IPS-18c (cell line): ENCODE measurements around the gene MYOM1.

Source experiments
- H3K4me3 ChIP-seq: 2 replicates; pipeline ENCODE4 v1.7.0; 2013; ENCODE audit warnings: low read depth, mild to moderate bottlenecking, low read length, moderate library complexity; ENCODE audit not compliant: insufficient read depth
- H3K9me3 ChIP-seq: one replicate; pipeline ENCODE4 v1.6.1; 2013; ENCODE audit warnings: mild to moderate bottlenecking, low read length, moderate library complexity; ENCODE audit not compliant: control insufficient read depth, insufficient read depth

MYOM1 gene

DNA sequence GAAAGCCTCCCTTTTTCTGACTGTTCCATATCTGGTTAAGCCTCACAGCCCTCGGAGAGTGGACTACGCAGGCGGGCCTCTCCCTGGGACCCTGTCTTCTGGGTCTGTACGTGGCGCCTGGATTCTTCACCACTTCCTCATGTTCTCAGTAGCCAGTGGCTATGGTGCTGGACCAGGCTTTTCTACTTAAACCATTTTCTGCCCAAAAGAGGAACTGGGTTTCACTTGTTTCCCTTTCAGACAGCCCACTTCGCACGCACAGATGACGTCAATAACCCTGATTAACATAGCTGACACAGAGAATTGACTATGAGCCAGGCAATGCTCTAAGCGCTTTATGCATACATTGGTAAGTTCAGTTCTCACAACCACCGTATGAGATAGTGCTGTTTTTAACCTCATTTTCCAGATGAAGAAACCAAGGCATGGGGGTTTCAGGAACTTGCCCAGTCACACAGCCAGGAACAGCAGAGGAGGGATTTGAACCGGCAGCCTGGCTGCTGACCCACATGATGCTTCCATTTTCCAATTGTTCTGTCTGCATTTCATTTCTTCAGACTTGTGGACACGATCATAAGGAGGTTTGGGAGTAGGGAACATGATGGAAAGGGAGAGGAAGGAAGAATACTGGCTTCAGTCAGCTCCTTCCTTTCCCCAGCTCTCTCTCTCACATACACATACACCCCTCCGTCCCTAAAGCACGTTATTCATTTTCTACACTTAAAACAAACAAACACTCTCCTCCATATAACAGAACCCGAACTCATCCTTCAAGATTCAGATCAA is 41.7 kb downstream of the MYOM1 start:
- Histone ChIP-seq H3K9me3 (no peaks in the 10 kb centered on the region), H3K4me3 (no peak overlapping the region)

GRCh38 chr18:3175195-3175758 is 44.5 kb downstream of the MYOM1 start:
- Histone ChIP-seq H3K9me3 (no peaks in the 10 kb centered on the region), H3K4me3 (no peak overlapping the region)

DNA sequence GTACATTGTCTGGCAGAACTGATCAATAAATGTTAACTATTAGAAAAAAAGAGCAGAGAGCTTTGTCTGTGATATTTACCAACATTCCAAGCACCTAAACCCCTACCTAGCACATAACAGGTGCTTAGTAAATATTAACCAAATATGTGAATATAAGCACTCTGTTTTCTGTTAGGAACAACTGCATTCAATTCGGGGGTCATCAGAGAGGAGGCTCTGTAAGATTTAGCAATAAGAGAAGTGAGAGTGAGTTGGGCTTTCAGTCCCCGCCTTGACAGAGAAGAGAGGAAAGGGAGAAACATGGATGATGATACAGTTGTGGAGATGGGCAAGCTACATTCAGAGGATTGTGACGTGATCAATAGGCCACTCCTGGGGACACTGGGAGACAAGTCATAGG is 47.7 kb downstream of the MYOM1 start:
- no peaks in the 10 kb centered on the region for H3K9me3 ChIP-seq
- H3K4me3 ChIP-seq: no peak overlapping the region

GRCh38 chr18:3171631-3172030 is 48.1 kb downstream of the MYOM1 start:
- no peak overlapping the region for H3K4me3 ChIP-seq

GRCh38 chr18:3170441-3171161 is 49.2 kb downstream of the MYOM1 start:
- no peak overlapping the region for H3K4me3 ChIP-seq
- no peaks in the 10 kb centered on the region for H3K9me3 ChIP-seq

More at GRCh38 chr18:3171631-3172030, 48.1 kb downstream of the MYOM1 start:
- no peaks in the 10 kb centered on the region for H3K9me3 ChIP-seq

GRCh38 chr18:3164381-3164780 is 55.4 kb downstream of the MYOM1 start:
- Histone ChIP-seq H3K4me3 (no peak overlapping the region), H3K9me3 (no peaks in the 10 kb centered on the region)

GRCh38 chr18:3163968-3164367 is 55.8 kb downstream of the MYOM1 start:
- Histone ChIP-seq H3K9me3 (no peaks in the 10 kb centered on the region), H3K4me3 (no peak overlapping the region)

DNA sequence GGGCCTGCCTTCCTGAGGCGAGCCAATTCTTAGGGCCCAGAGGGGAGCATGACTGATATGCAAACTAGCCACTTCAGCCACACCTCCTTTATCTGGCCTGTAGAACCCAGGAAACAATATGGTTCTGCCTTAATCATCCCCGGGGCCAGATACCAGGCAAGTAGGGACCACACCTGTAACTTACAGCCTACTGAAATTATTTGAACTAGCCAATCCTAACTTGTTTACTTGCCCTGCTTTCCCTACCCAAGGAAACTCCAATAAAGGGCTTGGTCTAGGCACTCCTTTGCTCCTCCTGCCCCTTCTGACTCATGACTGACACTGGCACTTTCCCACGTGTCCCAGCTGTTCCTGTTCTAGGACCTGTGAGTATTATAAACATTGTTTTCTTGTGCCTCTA is 57.6 kb downstream of the MYOM1 start:
- no peak overlapping the region for H3K4me3 ChIP-seq
- H3K9me3 ChIP-seq: no peaks in the 10 kb centered on the region

GRCh38 chr18:3159830-3160229 is 59.9 kb downstream of the MYOM1 start:
- H3K9me3 ChIP-seq: no peaks in the 10 kb centered on the region
- H3K4me3 ChIP-seq: no peak overlapping the region

- H3K4me3 ChIP-seq: no peak overlapping the region
These were observed 62.2 kb downstream of the MYOM1 start for GRCh38 chr18:3157606-3158005.

DNA sequence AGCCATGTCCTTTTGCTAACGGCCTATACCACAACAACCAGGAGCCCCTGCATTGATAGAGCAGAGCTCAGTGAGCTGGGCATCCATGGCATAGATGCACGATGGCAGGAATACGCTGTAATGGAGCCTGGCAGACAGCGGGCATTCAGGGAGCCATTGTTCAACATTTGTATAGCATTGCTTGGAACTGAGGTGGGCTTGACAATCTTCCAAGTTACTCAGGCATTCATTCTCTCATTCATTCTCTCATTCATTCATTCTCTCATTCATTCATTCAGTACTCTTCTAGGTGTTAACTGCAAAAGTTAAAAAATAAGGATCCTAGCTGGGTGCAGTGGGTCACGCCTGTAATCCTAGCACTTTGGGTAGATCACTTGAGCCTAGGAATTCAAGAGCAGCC is 62.7 kb downstream of the MYOM1 start:
- Histone ChIP-seq H3K4me3 (no peak overlapping the region), H3K9me3 (no peaks in the 10 kb centered on the region)

More at GRCh38 chr18:3157606-3158005, 62.2 kb downstream of the MYOM1 start:
- no peaks in the 10 kb centered on the region for H3K9me3 ChIP-seq

DNA sequence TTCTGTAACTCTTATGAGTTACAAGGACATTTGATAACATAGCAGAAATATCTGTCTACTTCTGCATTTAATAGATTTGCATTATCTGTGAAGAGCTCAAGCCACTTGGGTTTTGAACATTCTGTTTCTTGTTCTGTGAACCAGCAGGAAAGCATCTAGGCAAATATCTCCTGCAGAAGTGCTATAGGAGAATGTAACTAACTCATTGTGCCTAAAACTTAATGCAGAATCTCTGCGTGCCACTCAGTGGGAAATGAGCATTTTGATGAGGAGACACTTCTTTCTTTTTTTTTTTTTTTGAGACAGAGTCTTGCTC is 63.5 kb downstream of the MYOM1 start:
- no peak overlapping the region for H3K4me3 ChIP-seq

GRCh38 chr18:3154214-3154613 is 65.6 kb downstream of the MYOM1 start:
- H3K9me3 ChIP-seq: no peaks in the 10 kb centered on the region
- H3K4me3 ChIP-seq: no peak overlapping the region

More for the DNA sequence above, 63.5 kb downstream of the MYOM1 start:
- H3K9me3 ChIP-seq: no peaks in the 10 kb centered on the region

GRCh38 chr18:3153107-3153704 is 66.6 kb downstream of the MYOM1 start:
- H3K4me3 ChIP-seq: no peak overlapping the region
- H3K9me3 ChIP-seq: no peaks in the 10 kb centered on the region

- H3K4me3 ChIP-seq: no peak overlapping the region
- H3K9me3 ChIP-seq: no peaks in the 10 kb centered on the region
These were observed 67.5 kb downstream of the MYOM1 start for GRCh38 chr18:3152294-3152693.

DNA sequence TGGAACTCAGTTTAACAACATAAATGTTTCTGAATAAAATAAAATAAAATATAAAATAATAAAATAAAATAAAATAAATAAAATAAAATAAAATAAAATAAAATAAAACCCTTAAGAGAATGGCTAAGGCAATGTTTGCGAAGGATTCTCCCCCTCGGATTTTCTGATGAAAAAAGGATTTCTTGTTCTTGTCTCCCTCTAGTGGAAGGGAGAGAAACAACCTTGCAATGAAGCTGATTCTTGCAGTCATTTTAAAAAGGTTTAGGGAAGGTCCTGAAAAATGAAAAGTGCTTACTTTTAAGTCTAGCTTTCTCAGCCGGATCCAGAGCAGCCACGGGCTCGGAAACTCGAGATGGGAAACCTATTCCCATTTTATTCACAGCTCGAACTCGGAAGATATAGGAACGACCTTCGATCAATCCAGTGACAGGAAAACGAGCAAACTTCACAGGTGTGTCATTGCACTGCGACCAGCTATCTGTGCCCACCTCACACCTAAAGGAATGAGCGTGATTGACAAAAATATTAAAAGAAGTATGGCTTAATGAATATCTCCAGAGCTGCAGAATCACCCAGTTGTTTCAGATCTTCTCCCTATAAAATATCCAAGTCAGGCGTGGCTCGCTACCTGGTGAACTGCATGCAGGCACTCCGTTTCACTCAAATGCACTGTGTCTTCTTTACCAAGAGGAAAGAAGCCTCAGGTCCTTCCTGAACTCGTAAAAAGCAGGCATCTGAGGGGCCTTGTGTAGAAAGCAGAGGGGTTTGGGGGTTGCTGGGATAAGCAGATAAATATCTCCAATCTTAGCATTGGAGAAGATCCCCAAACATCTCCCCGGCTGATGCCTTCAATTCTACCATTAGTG is 68.1 kb downstream of the MYOM1 start:
- Histone ChIP-seq H3K9me3 (no peaks in the 10 kb centered on the region), H3K4me3 (no peak overlapping the region)

DNA sequence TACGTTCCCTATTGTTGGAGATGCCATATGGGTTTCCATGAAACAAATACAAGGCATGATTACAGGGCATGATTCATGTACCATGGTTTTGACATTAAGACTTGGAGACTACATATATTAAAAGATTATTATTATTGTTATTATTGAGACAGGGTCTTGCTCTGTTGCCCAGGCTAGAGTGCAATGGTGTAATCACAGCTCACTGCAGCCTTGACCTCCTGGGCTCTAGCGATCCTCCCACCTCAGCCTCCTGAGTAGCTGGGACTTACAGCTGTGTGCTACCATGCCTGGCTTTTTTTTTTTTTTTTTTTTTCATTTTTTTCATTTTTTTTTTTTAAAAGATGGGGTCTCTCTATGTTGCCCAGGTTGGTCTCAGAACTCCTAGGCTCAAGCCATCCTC is 69.1 kb downstream of the MYOM1 start:
- Histone ChIP-seq H3K9me3 (no peaks in the 10 kb centered on the region), H3K4me3 (no peak overlapping the region)
